ENCODE measurements around the gene CTU1.

Gene CTU1

GRCh38 chr19:51131780-51132680 lies 23.8 kb upstream of the CTU1 start:
- no peak for DNase-seq

- DNase-seq = no peak
These were observed 21.5 kb upstream of the CTU1 start for GRCh38 chr19:51129716-51130115.

DNA sequence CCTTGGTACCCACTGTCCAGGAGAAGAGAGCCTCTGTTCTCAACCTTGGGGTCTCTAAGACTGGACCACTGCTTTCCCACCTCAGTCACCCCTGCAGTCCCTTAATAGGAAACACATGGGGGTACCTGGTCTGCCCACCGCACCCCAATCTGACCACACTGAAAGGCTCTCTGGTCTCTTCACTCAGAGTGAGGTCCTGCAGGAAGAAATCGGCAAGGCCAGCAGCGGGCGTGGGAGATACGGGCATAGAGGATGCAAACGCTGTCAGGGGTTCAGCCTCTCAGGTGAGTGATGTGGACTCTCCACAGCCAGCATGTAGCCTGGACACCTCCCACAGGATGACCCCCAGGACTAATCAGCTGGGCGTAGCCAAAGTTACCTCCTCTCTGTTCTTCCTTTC lies 20.0 kb upstream of the CTU1 start:
- DNase-seq = no peak

DNA sequence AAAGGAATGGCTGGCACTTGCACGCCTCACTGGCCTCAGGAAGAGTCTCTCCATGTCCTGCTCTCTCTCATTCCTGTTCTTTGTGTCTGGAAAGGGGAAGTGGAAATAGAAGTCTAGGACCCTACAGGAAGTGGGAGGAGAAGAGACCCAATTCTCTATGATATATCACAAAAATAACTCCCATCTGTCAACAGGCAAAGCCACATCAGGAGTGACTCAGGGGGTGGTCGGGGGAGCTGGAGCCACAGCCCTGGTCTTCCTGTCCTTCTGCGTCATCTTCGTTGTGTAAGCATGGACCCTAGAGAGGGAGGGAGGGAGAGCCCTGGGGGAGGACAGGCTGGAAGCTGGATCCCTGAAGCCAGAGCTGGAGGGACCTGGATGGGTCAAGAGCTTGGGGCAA lies 19.5 kb upstream of the CTU1 start:
- no peak for DNase-seq

DNA sequence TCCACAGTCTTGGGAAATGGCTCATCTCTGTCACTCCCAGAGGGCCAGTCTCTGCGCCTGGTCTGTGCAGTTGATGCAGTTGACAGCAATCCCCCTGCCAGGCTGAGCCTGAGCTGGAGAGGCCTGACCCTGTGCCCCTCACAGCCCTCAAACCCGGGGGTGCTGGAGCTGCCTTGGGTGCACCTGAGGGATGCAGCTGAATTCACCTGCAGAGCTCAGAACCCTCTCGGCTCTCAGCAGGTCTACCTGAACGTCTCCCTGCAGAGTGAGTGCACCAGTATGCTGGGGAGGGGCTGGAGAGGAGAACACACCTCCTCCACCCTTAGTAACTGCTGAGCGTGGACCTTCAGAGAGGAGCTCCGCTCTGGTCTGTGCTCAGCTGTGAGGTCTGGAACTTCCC lies 18.8 kb upstream of the CTU1 start:
- no peak for DNase-seq

- no peak for DNase-seq
These were observed 17.3 kb upstream of the CTU1 start for GRCh38 chr19:51125421-51126075.

- no peak for DNase-seq
These were observed 16.5 kb upstream of the CTU1 start, which contains the start of gene SIGLEC9 for GRCh38 chr19:51124729-51125128. SIGLEC9 (plus strand) TSS chr19:51124906; CDS start chr19:51124975, 69 bp downstream.

DNA sequence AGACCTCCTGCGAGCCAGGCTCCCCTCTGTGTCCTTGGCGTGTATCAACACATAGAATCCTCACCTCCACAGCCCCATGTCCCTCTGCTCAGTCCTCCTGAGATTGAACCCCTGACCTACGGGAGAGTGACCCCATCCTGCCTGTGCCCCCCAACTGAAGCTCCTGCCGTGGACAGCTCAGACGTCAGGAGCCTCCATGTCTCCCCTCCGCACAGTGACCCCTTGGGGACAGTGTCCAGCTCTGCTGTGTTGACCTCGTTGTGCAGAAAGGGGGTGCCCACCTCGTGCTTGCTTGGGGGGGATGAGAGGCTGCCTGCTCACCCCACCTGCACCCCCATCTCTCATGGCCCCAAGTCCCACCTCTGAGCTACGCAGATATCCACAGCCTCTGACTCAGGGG lies 16.0 kb upstream of the CTU1 start:
- DNase-seq = no peak

GRCh38 chr19:51123802-51124201 lies 15.6 kb upstream of the CTU1 start:
- DNase-seq = no peak

DNA sequence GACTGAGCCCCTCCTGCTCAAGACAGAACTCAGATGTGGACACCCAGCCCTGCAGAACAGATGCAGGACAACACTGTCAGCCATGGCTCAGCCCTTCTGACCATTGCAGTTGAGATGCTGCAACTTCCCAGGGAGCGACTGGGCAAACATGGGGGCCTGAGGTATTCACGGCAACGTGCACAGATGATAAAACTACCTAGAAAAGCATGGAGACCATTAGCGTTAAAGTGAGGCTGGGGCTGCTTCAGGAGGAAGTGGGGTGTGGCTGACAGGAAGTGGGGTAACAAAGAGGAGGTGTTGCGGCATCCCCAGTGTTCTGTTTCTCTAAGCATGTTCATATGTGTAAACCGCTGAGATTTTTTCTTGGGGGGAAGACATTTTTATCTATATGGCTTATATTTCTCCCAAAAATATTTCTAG lies 15.2 kb upstream of the CTU1 start:
- DNase-seq = no peak

GRCh38 chr19:51122112-51122981 lies 14.1 kb upstream of the CTU1 start:
- no peak for DNase-seq

GRCh38 chr19:51121257-51121656 lies 13.0 kb upstream of the CTU1 start:
- no peak for DNase-seq

DNA sequence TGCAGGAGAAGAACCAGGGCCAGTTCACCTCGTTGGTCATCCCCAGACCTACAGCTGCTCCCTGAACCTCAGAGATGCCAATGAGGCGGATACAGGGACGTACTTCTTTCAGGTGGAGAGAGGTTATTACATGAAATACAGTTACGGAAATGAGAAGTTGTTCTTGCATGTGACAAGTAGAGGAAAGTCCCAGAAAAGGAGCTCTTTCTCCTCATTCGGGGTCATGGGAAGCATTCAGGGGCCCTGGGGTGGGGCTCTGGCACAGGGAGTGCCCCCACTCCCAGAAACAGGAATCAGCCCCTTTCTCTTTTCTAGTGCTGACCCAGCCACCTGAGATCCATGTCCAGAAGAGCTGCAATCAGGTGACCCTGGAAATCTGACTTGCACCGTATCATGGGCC lies 12.0 kb upstream of the CTU1 start:
- DNase-seq = no peak

DNA sequence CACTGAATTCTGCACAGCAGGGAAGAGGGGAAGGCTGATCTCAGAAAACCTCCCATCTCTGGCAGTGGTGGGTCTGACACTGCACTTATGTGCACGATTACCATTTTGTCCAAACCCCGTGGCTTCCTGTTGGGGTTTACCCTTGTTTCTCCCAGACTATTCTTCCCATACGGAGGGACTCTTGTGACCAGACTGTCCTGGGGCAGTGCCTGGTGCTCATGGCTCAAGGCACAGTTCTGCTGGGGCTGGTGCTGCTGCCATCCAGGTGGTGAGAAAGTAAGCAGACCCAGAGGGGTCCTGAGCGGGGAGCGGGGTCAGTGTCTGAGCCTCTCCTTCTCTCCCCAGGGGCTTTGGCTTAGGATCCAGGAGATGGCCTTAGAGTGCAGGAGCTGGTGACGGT lies 11.4 kb upstream of the CTU1 start:
- DNase-seq = no peak

- no peak for DNase-seq
These were observed 10.9 kb upstream of the CTU1 start for GRCh38 chr19:51119101-51119500.

DNA sequence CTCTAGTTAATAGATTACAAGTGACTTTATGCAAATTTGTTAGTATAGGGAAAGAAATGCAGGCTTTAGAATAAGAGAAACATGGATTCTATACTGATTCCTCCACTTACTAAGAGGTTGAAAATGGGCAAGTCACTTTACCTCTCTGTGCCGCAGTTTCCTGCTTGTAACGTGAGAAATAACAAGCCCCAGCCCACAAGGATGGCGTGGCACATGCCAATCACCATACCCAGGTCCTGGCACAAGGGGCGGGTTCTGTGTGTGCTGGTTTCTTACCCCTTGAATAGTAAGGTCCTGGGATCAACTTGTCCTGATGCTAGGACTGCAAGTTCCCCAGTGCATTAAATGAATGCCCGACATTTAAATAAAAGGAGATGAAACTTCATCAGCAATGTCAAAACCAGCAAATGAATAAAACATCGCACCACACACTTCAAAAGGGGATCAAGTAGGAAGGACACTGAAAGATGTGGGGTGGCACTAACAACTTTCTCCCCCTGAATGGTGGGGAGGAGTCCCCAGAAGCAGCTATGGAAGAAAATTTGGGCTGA lies 8.6 kb upstream of the CTU1 start:
- DNase-seq = no peak

GRCh38 chr19:51114087-51114729 lies 6.0 kb upstream of the CTU1 start:
- no peak for DNase-seq

- no peak for DNase-seq
These were observed 3.4 kb upstream of the CTU1 start for GRCh38 chr19:51111606-51112005.

- DNase-seq = no peak
These were observed 2.4 kb upstream of the CTU1 start for GRCh38 chr19:51110666-51110971.

GRCh38 chr19:51108805-51109146 lies 567 bp upstream of the CTU1 start:
- no peak for DNase-seq

DNA sequence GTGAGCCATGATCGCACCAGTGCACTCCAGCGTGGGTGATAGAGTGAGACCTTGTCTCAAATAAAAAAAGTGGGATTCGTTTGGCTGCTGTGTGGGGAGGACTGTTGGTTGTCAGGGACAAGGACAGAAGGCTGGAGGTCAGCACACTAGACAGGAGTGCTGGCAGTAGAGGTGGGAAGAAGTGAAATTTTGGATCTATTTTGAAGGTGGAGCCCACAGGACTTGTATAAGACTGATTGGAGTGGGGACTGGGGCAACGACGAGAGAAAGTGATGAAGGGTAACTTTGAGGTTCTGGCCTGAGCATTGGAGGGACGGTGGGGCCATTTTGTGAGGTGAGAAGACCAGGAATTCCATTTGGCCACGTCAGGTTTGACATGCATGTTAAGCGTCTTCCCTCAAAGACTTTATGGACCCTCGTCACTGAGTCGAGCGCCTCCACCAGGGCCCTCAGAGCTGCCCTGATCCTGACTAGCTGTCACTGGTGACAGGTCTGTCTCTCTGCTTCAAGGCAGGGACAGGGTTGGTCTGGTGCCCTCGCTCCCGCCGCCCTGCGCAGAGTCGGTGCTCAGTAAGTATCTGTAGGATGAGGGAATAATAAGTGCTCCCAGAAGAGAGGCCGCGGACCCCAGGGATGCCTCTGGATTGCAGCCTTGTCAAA lies 673 bp downstream of the CTU1 start:
- no peak for DNase-seq

- DNase-seq = no peak
These were observed 4.3 kb downstream of the CTU1 start for GRCh38 chr19:51103926-51104341.
